CD4-positive, alpha-beta T cell treated with Interleukin-1 beta for 1 hour (primary cell): ENCODE results near the gene ATXN7L1.
"Not testable (repeated sequence)": the region's sequence is repeated elsewhere in the genome, so short reads cannot be mapped to it uniquely, and the experiment has no call there.

Experiments
- DNase-seq, 2 donors: peaks; one replicate each; pipeline ENCODE4 v3.0.0-alpha.2; 2020 to 2022

Gene ATXN7L1

DNA sequence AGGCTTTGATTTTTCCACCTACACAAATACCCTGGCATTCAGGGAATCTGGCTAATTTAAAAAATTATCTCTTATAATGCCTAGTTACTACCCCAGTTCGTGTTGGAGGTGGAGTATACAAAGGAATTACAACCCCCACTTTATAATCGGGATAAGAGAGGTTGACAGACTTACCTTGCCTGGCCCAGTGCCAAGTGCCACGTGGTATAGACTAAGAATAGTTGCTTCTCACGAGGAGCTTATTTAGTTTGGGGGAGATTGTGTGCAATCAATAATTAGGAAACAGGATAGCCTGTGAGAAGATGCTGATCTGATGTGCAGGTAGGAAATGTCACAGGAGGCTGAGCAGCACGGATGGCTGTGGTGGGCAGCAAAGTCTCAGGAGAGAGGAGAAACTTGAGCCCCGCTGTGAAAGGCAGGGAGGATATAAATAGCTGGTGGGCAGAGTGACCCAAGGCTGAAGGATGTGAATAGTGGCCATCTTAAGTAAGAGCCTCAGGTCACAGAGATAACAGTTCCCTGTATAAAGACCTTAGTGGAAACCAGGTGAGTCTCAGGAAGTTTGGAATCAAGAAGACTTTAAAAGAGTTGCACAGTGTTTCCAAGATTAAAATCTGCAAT, 11.3 kb upstream of the ATXN7L1 start:
- DNase-seq: no peak

DNA sequence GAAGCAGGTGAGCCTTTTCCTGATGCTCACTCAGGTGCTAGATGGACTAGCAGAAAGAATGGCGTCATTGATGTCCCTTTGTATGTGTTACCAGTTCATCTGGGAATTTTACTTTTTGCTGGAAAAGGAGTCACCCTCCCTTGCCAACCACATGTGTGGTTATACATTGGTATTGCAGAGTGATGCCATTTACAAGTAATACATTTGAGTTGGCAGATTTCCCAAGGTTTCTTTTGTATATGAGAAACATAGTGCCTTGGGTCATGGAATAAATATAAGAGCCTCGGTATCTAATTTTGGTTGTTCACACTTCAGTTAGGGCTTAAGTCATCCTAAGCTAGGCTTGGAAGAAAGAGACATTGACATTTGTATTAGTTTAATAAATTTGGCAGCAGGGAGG, 10.4 kb upstream of the ATXN7L1 start:
- DNase-seq: no peak

DNA sequence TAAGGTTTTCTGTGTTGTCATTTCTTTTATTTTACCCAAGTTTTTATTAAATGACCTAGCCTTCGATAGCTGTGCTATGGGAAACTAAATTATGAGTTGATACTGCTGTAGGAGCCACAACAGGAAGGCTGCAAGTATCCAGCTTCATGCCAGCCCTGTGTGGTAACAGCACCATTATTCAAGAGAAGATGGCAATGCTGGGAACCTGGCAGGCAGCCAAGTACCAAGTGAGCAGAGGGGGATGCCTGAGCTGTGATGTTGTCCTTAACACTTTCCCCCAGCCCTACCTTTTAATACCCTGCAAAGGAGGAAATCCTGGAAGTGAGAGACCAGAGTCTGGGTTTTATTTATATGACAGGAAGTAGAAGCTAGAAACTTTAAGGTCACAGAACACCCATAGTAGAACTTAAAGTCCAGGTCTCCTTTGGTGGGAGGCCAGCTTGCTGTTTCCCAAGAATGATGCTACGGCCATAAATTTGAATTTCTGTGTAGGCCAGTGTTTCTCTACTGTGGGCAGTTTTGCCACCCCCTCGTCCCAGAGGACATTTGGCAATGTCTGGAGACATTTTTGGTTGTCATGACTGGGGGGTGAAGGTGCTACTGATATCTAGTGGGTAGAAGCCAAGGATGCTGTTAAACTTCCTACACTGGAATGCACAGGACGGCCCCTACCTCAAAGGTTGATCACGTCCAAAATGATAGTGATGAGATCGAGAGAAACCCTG, 9.2 kb upstream of the ATXN7L1 start:
- no peak for DNase-seq

DNA sequence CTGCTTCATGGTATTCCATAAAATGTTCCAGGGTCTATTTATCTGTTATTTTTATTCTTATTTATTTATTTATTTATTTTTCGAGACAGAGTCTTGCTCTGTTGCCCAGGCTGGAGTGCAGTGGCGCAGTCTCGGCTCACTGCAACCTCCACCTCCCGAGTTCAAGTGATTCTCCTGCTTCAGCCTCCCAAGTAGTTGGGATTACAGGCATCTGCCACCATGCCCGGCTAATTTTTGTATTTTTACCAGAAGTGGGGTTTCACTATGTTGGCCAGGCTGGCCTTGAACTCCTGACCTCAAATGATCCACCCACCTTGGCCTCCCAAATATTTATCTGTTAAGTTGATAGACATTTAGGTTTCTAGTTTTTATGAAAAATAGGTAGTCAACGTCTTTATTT, 6.8 kb upstream of the ATXN7L1 start:
- not testable (repeated sequence) for DNase-seq

DNA sequence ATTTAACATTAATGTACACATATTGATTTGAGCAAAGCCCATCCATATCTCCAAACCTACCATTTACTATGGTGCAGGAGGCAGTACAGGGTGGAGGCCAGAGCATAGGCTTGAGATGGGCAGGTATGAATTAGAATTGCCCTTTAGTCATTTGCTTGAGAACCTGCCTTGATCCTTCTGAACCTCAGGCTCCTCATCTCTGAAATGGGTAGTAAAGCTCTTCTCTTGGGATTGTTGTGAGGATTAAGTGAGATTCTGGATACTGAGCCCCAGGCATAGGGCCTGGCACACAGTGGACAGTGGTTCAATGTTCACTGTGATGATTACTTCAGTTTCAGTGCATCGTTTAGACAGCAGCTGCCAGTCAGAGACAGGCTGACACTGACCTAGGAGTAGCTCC, 5.0 kb upstream of the ATXN7L1 start:
- no peak for DNase-seq

DNA sequence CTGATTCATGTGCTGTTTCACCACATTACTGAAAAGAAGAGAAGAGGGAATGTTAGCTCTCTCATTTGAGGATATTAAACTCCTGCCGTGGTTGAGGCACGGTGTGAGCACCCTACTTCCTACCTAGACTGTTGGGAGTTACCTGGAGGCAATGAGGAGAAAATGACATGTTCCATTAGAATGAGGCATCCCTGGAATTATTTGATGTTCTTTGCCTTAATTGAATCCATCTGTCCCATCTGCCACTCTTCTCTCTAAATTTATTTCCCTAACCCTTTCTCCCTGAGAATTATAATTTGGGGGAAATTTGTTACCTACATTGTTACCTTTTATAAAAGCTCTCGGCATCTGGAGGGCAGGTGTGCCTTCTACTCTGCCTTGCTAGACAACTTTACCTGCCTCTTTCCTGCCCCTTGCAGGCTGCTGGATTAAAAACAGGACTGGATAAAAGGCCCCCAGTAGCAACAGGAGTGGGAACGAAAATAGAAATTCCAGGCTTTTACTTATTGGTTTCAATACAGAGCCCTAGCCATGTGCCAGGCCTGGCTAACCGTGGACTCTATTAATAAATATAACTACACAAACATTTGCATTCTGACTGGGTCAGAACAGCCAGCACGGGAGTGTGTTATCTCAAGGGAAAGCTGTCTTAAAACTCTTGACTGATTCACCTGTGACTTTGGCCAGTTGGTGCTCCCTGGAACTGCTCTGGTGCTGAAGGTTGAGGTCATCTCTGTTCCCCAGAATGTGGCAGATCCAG, 4.4 kb upstream of the ATXN7L1 start:
- DNase-seq: no peak

DNA sequence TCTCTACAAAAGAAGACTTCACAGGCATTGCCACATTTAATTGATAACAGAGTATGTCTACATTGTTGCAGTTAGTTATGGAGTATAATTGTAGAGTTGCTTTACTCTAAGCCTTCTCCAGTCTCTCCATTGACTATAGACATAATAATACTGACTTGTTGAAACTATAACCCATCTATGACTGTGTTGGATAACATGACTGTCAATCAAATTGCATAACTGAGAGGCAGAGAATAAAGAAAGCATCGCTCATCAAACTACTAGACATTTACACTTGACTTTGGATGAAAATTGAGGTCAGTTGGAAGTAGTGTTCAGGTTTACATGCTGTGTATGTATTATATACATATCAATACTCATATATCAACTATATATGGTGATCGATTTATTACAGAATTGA, 3.4 kb upstream of the ATXN7L1 start:
- DNase-seq: no peak

DNA sequence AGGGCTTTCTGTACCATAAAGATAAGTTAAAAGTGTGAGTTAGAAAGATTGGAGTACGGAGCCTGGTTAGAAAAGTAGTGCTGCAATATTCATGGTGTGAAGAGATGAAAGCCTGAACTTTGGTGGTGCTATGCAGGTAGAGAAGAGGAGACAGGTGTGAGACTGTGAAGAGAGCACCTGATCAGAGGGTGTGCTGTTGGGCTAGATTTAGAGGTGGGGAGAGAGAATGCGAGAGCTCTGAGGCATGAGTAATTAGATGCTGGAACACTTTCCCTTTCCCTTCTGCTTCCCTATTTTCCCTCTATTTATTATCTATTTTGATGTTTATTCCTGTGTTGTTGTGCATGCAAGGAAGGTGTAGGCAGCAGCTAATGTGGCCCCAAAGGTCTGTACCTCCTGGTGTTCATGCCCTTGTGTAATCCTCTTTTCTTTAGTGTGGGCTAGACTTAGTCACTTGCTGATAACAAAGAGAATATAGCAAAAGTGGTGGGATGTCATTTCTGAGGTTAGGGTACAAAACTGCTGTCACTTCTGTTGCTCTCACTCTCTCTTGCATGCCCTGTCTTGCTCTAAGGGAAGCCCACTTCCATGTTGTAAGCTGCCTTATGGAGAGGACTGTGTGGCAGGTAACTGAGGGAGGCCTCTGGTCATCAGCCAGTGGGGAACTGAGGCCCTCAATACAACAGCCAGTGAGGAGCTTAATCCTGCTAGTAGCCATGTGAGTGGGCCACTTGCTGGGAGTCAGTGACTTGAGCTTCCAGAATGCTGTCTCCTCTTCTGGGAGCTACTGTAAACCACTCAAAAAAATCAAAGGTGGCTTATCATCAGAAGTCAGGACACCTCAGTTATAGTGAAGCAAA, 2.6 kb upstream of the ATXN7L1 start:
- no peak for DNase-seq

DNA sequence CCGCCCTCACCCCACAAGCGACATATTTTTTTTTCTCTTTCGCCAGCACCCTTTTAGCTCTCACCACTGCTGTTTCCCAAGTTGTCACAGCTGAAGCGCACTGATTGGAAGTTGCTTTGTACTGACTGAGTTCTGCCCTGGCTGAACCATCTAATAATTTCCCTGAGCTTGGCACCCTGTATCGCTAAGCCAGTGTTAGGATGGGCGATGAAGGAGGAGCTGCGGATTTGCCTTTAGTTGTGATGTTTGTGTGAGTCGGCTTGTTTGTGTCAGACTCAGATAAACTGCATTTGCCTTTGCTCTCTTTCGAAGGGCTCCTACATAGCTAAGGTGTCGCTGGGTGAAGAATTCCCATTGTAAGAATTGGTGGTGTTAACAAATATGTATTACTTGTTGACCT, 1.3 kb upstream of the ATXN7L1 start:
- no peak for DNase-seq

DNA sequence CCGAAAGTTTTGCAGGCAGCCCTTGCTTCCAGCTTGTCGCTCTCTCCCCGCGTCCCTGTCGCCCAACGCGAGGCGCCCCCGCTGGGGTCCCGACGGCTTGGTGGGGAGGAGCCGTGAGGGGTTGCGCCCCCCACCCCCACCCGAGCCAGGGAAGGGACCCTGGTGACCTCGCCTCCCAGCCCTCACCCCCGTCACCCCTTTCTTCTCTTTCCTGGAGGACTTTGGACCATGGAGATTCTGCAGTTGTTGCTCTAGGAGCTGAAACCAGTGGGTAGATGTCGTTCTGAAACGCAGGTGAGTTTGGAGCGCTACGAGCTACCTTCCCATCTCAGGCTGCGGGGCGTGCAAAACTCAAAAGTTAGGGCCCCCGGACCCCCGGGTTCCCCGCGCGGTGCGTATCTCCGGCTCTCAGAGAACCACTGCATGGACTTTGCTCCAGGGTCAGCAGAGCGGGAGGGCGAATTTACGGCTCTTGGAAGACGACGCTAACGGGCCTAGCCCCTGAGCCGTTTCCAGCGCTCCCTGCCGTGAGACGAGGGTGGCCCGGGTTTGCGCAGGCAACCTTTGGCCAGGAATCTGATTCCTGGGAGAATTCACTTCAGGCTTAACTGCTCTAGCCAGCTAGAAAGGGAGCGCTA, 684 bp upstream of the ATXN7L1 start:
- no peak for DNase-seq

DNA sequence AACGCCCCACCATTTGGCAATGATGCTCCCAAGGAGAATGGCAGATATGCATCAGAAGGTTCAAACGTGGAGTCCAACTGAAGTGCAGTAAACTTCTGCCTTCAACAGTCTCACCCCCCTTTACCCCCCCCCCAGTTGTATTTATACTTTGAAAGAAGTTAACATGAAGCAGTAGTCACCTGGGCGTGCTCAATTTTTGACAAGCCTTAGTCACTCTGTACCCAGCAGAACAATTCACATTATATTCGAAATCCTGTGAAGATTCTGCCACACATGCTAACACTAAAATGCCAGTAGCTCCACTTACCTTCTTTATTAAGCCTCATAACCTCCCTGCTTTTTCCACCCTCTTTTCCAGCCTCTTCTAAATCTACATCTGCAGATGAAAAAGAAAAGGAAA, 894 bp downstream of the ATXN7L1 start:
- no peak for DNase-seq

DNA sequence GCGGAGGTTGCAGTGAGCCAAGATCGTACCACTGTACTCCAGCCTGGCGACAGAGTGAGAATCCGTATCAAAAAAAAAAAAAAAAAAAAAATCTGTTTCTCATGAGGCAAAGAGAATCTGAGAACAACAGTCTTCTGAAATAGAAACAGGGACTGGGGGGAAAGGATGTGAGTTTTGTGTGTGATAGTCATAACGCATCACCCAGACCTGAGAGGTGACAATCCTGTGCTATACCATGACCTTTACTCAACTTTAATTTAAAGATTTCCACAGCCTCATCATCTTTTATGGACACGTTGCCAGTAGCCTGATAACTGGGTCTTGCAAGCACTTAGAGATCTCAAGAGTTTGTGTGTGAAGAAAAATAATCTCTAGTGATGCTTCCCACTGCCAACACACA, 2.3 kb downstream of the ATXN7L1 start:
- DNase-seq: no peak

DNA sequence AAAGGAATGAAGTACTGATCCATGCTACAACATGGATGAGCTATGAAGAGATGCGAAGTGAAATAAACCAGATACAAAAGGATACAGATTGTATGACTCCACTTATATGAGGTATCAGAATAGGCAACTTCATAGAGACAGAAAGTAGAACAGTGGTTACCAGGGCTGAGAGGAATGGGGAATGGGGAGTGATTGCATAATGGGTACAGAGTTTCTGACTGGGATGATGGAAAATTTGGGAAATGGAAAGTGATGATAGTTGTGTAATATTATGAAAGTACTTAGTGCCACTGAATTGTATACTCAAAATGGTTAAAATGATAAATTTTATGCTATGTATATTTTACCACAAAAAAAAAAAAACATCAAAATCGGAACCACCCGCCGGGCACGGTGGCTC, 3.9 kb downstream of the ATXN7L1 start:
- no peak for DNase-seq

DNA sequence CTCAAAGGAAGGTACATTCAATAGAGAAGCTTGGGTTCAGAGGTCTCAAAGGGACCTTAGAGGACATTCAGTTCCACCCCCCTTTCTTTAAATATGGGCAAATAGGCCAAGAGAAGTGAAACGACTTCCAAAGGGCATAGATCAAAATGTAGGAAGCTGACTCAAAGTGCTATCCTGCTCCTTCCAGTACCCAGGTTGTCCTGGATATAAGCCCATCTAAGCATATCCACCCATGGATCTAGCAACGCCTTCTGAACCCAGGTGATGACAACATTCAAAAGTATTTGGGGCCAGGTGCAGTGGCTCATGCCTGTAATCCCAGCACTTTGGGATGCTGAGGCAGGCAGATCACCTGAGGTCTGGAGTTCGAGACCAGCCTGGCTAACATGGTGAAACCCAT, 5.3 kb downstream of the ATXN7L1 start:
- no peak for DNase-seq

DNA sequence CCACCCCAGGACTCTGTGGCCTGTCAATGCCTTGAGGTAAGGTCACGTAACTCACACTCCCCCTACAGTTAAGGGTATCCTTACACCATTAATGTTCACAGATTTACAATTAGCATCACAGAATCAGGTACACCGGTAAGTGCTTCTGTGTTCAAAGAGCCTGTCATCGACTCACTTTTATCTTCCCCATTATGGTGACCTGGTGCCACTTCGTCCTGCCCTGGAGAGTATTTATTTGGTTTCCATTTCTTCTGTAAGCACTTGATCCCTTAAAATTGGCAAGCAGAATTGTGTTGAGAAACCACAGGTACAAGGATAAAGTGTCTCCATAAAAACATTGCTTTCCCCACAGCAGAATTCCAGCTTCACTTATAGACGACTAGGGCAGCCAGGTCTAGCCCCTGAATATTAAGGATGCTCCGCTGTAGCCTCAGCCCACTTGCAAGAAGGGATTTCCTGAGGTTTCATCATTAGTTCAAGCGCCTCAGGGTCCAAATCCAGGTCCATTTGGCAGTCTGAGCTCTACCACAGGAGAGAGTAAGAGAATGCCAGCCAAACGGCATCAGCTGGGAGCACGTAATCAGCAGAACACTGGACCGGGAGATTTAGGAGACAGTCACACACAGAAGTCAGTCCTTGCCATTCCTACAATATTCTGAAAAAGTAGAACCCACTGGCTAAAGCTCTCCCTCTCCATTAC, 10.1 kb downstream of the ATXN7L1 start:
- DNase-seq: no peak

DNA sequence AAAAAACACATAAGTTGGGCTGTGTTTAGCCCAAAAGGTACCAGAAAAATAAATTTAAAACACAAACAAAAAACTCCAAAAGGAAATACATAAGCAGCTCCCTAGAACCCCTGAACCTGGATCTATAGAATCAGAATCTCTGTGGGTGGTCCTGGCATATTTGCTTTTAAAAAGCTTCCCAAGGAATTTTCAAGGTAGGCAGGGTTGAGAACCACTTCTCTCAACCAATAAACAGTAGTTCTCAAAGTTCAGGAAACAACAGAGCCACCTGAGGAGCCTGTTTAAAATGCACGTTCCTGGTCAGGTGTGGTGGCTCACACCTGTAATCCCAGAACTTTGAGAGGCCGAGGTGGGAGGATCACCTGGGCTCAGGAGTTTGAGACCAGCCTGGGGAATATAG, 12.5 kb downstream of the ATXN7L1 start:
- DNase-seq: no peak

DNA sequence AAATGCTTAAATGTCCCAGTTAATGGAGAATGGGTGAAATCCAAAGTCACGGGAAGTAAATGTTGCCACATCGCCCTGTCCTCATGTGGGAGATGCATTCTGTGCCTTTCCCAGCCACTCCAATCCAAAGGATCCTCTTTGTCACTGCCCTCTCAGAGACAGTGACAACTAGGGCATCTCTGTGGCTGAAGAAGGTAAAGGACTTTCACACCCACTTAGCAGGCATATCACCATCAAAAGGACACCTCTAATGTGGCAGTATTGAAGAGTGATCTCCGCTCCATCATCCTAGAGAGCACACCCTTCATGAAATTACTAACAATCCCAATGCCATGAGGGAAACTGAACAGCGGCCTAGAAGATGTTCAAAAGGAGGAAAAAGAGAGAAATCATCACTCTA, 13.6 kb downstream of the ATXN7L1 start:
- no peak for DNase-seq

DNA sequence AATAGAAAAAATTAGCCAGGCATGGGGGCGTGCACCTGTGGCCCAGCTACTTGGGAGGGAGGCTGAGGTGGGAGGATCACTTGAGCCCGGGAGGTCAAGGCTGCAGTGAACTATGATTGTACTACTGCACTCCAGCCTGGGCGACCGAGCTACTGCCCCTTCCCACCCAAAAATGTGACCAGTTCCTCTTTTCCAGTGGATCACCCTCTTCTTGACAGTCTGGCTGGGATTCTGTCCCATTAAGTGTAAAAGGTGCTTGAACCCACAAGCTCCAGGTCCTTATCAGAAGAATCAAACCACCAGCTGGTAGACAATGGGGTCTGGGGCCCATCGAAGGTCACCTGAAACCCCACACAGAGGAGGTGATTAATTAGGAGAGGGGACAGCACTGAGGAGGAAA, 14.1 kb downstream of the ATXN7L1 start:
- no peak for DNase-seq

DNA sequence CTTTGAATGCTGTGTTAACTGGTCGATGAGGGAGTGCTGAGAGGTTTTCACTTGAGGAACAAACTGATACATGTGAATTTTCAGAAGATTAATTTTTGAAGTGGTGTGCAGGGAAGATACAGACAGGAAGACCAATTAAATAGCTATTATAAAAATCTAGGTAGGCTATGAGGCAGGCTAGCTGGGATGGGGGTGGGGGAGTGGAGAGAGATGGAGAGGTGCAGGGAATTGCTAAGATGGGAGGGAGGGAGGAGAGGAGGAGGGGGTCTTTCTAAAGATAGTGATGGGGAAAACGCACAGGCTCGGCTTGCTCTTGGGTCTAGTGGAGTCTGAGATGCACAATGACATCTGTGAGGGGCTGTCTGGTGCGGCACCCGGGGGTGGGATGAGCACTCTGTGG, 15.2 kb downstream of the ATXN7L1 start:
- no peak for DNase-seq

DNA sequence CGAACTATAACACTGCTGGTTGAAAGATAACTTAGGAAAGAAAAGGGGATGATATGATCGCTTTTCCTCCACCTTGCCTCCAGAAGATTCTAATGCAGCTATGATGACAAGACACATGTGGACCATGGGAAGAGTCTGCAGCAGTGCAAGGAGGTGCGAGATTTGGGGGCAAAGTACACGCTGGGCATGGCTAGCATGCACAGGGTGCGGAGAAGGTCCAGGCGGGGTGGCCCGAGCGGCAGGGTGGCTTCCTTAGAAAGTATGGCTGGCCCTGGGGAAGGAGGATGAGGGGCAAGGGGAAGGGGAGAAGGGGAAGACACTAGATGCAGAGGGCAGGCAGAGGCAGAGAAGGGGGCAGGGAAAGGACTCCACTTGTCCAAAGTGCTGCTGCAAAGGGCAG, 15.6 kb downstream of the ATXN7L1 start:
- no peak for DNase-seq

DNA sequence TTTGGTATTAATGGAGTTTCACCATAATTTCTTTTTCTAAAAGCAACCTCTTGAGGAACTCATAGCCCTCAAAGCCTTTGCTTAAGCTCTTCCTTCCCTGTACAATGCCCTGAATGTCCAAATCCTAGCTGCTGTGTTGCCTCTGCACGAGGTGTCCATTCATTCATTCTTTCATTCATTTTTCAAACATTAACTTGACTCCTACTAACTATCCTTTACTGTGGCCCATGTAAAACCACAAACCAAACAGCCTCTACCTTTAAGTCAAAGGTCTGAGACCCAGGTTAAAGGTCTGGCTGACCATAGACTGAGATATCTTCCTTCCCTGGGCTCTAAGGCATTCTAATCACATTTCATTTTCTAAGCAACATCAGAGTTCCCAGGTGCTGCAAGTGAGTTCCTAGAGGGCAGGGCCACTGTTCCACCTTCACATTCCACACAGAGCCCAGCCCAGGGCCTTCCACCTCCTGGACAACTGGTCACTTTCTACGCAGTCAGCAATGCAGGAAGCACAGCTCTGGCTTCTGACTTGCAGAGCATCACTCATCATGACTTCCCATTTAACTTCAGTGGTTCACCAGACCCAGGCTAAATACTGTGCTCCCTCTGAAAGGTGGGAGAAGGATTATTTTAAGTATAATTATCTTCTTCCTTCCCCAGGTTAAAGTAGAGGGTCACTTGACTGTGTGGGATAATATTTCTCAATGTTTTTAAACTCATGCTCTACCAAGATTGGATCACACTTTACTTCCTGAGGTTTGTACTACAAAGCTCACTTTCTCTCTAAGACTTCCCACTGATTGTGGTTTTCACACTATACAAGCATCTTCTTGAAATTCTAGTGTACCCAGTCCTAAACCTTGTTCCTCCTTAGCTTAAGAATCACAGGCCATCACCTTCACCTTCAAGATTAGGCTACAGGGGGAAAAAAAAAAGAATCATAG, 19.1 kb downstream of the ATXN7L1 start:
- DNase-seq: no peak
